Right hindlimb (tissue), 1 donor: ENCODE data around the gene PDCD11.

ENCODE experiments used
- DNase-seq: peaks from one replicate; pipeline ENCODE4 v3.0.0-alpha.2; 2018

PDCD11 gene

GRCh38 chr10:103419101-103419500 lies 22.7 kb downstream of the PDCD11 start:
- DNase-seq = no peak

- DNase-seq = no peak
These were observed 27.3 kb downstream of the PDCD11 start for GRCh38 chr10:103423748-103424147.

GRCh38 chr10:103427866-103428265 lies 31.4 kb downstream of the PDCD11 start:
- DNase-seq = no peak

- no peak for DNase-seq
These were observed 32.7 kb downstream of the PDCD11 start for GRCh38 chr10:103428989-103429643.

GRCh38 chr10:103429647-103430046 lies 33.2 kb downstream of the PDCD11 start:
- DNase-seq = no peak

- no peak for DNase-seq
These were observed 35.5 kb downstream of the PDCD11 start for GRCh38 chr10:103431902-103432301.

GRCh38 chr10:103433858-103434257 lies 37.4 kb downstream of the PDCD11 start:
- no peak for DNase-seq

GRCh38 chr10:103439776-103440175 lies 43.4 kb downstream of the PDCD11 start:
- no peak for DNase-seq

- no peak for DNase-seq
These were observed 44.0 kb downstream of the PDCD11 start for GRCh38 chr10:103440416-103440815.

- no peak for DNase-seq
These were observed 44.8 kb downstream of the PDCD11 start for GRCh38 chr10:103441206-103441605.

- no peak for DNase-seq
These were observed 45.2 kb downstream of the PDCD11 start for GRCh38 chr10:103441611-103442010.

GRCh38 chr10:103442031-103442461 lies 45.6 kb downstream of the PDCD11 start:
- DNase-seq = no peak

GRCh38 chr10:103443475-103444185 lies 47.2 kb downstream of the PDCD11 start:
- DNase-seq = no peak

GRCh38 chr10:103444478-103444877 lies 48.1 kb downstream of the PDCD11 start:
- no peak for DNase-seq

- DNase-seq = no peak
These were observed 48.9 kb downstream of the PDCD11 start for GRCh38 chr10:103445366-103445765.

GRCh38 chr10:103445767-103446567 lies 49.5 kb downstream of the PDCD11 start:
- no peak for DNase-seq

- no peak for DNase-seq
These were observed 50.8 kb downstream of the PDCD11 start for GRCh38 chr10:103447187-103447586.

GRCh38 chr10:103448746-103449145 lies 52.3 kb downstream of the PDCD11 start:
- no peak for DNase-seq

- no peak for DNase-seq
These were observed 53.0 kb downstream of the PDCD11 start for GRCh38 chr10:103449208-103450144.

GRCh38 chr10:103450201-103450695 lies 53.8 kb downstream of the PDCD11 start:
- DNase-seq = no peak

- DNase-seq = peak; percentile 49
These were observed 54.8 kb downstream of the PDCD11 start for GRCh38 chr10:103451091-103451813.
